Activated CD4-positive, alpha-beta T cell treated with anti-CD3 and anti-CD28 coated beads, Interleukin-2, amount 10 ng/mL, durations not matched to agents 24 days and 14 days (primary cell): ENCODE data around the gene CSNK1G3. TPM values are rescaled to one million over a fixed set of nuclear protein-coding genes. Genes with fewer than 3 reads are reported as not detected.
A peak's percentile ranks its signal among the peaks of the same experiment; 100 is the strongest.

ENCODE experiments used
- DNase-seq: peaks from one replicate; pipeline ENCODE4 v3.0.0; 2022
- H3K27ac Mint-ChIP-seq: one replicate; pipeline ENCODE4 v1.8.0; 2022; ENCODE audit warnings: mild to moderate bottlenecking, mixed read lengths
- H3K27me3 Mint-ChIP-seq: one replicate; pipeline ENCODE4 v1.8.0; 2022; ENCODE audit warnings: mixed read lengths
- H3K36me3 Mint-ChIP-seq: one replicate; pipeline ENCODE4 v1.8.0; 2022; ENCODE audit warnings: low read depth, mild to moderate bottlenecking, mixed read lengths
- H3K4me1 Mint-ChIP-seq: one replicate; pipeline ENCODE4 v1.8.0; 2021; ENCODE audit warnings: mixed read lengths
- H3K4me3 Mint-ChIP-seq: one replicate; pipeline ENCODE4 v1.8.0; 2022; ENCODE audit warnings: mild to moderate bottlenecking, moderate library complexity, mixed read lengths
- H3K9me3 Mint-ChIP-seq: one replicate; pipeline ENCODE4 v1.8.0; 2021; ENCODE audit warnings: mixed read lengths
- intact Hi-C: fragments of 100-400 bp; cut with micrococcal nuclease; formaldehyde crosslinking; loops from one replicate; pipeline ENCODE4 v1.15.1; 2023
- total RNA-seq: library from RNA; stranded (reverse); gene quantifications from 2 replicates; pipeline ENCODE4 v1.2.3, GENCODE V29; 2022

The CSNK1G3 gene
- total RNA-seq, 1 donor from 2014 or later: 36.6 TPM

DNA sequence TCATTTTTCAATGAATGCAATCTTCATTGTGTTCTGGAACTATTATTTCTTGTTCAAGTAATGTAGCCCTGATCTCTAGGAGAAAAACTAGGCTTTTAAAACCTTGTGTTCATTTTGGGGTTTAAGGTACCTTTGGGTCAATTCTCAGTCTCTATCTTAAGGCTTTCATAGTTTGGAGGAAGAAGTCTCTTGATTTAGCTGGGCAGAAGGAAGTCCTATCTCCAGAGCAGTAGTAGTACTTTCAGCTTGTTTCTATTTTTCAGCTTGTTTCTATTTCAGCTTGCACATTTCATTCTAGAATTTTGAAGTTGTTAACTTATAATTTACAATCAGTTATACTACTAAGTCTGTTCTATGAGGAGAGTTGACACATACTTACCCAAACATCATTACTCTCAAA is 15.2 kb downstream of the CSNK1G3 start:
- H3K27me3 Mint-ChIP-seq: no peaks in the 10 kb centered on the region
- no peak for DNase-seq
- no peak overlapping the region for H3K27ac Mint-ChIP-seq
- H3K36me3 Mint-ChIP-seq: peaks cover 4% of the 10 kb centered on the region
- intact Hi-C loops: no loop called here
- H3K4me3 Mint-ChIP-seq: no peak overlapping the region
- no peaks in the 10 kb centered on the region for H3K9me3 Mint-ChIP-seq
- H3K4me1 Mint-ChIP-seq: peaks cover 10% of the 10 kb centered on the region

DNA sequence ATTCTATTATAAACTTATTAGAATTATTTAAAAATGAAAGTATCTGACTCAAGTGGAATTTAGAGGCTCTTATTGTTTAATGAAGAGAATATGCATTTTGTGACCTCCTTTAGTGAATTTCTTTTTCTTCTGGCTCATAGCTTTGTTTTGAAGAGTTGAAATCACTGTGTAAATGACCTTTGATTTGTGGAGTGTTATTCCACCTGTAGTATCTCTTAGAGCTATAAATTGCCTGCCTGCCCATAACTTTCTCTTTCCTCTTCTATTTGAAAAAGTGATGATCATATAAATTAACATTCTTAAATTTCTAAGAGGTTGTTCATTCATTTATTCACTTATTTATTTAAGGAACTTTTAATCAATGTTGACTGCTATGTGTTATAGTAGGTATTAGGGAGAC is 16.1 kb downstream of the CSNK1G3 start:
- H3K36me3 Mint-ChIP-seq: peaks cover 4% of the 10 kb centered on the region
- DNase-seq: no peak
- H3K27ac Mint-ChIP-seq: no peak overlapping the region
- no peak overlapping the region for H3K4me3 Mint-ChIP-seq
- H3K9me3 Mint-ChIP-seq: no peaks in the 10 kb centered on the region
- intact Hi-C loops: no loop called here
- no peaks in the 10 kb centered on the region for H3K27me3 Mint-ChIP-seq
- peaks cover 10% of the 10 kb centered on the region for H3K4me1 Mint-ChIP-seq

DNA sequence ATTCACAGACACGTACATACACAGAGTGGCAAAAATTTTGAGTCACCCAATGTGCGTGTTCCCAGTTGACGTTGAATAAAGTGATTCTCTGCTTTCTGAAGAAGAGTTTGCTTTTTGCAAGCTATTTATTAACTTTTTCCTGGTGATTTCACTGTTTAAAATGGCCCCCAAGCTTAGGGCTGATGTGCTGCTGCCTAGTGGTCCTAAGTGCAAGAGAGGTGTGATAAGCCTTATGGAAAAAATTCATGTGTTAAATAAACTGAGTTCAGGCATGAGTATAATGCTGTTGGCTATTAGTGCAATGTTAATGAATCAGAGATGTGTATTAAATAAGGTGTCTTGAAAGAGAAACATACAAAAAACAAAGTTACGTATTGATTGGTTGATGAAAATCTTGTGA is 16.9 kb downstream of the CSNK1G3 start:
- intact Hi-C loops: no loop called here
- no peaks in the 10 kb centered on the region for H3K27me3 Mint-ChIP-seq
- no peak for DNase-seq
- peaks cover 4% of the 10 kb centered on the region for H3K36me3 Mint-ChIP-seq
- H3K4me3 Mint-ChIP-seq: no peak overlapping the region
- H3K4me1 Mint-ChIP-seq: peaks cover 10% of the 10 kb centered on the region
- no peaks in the 10 kb centered on the region for H3K9me3 Mint-ChIP-seq
- no peak overlapping the region for H3K27ac Mint-ChIP-seq

DNA sequence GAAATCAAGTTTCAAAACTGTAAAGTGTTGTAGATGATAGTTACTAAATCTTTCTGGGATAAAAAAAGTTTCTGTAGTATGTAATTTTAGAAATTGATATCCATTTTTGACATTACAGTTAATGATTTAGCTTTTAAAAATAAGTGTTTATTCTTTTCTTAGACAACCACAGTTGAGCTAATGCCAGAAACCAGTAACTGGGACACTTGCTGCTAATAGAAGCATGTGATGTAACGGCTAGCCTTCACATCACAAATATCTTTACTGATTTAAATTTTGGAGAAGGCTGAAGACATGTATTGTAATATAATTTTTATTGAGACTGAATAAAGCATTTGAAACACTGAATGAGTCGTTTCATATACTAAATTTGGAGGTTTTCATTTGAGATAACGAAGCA is 18.8 kb downstream of the CSNK1G3 start:
- Mint-ChIP-seq H3K4me3 (no peak overlapping the region), H3K4me1 (peaks cover 12% of the 10 kb centered on the region), H3K27ac (no peak overlapping the region), H3K36me3 (peaks cover 3% of the 10 kb centered on the region), H3K27me3 (no peaks in the 10 kb centered on the region), H3K9me3 (no peaks in the 10 kb centered on the region)
- no peak for DNase-seq
- intact Hi-C loops: no loop called here

DNA sequence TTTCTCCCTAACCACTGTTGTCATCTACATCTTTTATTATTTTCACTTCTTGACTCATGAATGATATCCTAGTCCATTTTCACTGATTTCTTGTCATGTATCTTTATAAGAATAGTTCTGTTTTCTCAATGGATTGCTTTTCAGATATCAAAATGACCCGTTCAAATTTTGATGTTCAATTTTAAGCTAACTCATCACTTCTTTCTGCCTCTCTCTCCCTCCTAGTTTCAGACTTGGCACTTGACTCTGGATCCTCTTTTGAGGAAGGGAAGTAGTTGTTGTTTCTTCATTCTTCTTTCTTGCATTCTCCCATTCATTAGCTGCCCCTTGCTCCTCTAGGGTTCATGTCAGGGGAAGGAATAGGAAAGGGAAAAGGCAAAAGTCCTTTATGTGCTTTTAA is 23.7 kb downstream of the CSNK1G3 start:
- Mint-ChIP-seq H3K4me1 (peaks cover 6% of the 10 kb centered on the region), H3K4me3 (no peak overlapping the region), H3K27ac (no peak overlapping the region), H3K9me3 (no peaks in the 10 kb centered on the region), H3K27me3 (no peaks in the 10 kb centered on the region), H3K36me3 (peaks cover 3% of the 10 kb centered on the region)
- no peak for DNase-seq
- intact Hi-C loops: loop anchor here (2.0 kb wide), 1 partner anchor 17 kb away; no protein-coding TSS in a partner anchor

DNA sequence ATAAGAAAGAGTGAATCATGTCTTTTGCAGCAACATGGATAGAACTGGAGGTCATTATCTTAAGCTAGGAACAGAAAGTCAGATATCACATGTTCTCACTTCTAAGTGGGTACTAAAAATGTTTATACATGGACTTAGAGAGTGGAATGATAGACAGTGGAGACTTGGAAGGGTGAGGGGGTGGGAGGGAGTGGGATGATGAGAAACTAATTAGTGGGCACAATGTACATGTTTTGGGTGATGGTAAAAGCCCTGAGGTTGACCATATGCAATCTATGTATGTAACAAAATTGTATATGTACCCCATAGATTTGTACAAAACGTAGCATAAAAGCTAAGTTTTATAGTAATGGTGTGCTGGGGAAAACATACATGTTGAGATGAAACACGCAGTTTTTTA is 25.3 kb downstream of the CSNK1G3 start:
- Mint-ChIP-seq H3K27ac (no peak overlapping the region), H3K36me3 (peaks cover 3% of the 10 kb centered on the region), H3K9me3 (no peaks in the 10 kb centered on the region), H3K4me1 (peaks cover 9% of the 10 kb centered on the region), H3K4me3 (no peak overlapping the region), H3K27me3 (no peaks in the 10 kb centered on the region)
- intact Hi-C loops: loop anchor here (2.0 kb wide), 1 partner anchor 18 kb away; no protein-coding TSS in a partner anchor
- DNase-seq: no peak

DNA sequence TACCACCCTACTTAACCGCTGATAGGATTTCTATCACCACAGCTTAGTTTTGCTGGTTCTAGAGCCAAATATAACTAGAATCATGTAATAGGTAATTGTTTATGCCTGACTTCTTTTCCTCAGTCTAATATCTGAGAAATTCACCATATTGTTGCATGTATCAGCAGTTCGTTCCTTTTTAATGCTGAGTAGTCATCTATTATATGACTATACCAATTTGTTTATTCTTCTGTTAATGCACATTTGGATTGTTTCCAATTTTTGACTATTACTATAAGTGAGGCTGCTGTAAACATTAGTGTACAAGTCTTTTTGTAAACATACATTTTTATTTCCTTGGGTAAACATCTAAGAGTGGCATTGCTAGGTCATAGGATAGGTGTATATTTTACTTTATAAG is 25.9 kb downstream of the CSNK1G3 start:
- no peak for DNase-seq
- Mint-ChIP-seq H3K36me3 (peaks cover 3% of the 10 kb centered on the region), H3K9me3 (no peaks in the 10 kb centered on the region), H3K4me1 (peaks cover 11% of the 10 kb centered on the region), H3K4me3 (no peak overlapping the region), H3K27me3 (no peaks in the 10 kb centered on the region), H3K27ac (no peak overlapping the region)
- intact Hi-C loops: loop anchor here (2.0 kb wide), 1 partner anchor 19 kb away; no protein-coding TSS in a partner anchor

DNA sequence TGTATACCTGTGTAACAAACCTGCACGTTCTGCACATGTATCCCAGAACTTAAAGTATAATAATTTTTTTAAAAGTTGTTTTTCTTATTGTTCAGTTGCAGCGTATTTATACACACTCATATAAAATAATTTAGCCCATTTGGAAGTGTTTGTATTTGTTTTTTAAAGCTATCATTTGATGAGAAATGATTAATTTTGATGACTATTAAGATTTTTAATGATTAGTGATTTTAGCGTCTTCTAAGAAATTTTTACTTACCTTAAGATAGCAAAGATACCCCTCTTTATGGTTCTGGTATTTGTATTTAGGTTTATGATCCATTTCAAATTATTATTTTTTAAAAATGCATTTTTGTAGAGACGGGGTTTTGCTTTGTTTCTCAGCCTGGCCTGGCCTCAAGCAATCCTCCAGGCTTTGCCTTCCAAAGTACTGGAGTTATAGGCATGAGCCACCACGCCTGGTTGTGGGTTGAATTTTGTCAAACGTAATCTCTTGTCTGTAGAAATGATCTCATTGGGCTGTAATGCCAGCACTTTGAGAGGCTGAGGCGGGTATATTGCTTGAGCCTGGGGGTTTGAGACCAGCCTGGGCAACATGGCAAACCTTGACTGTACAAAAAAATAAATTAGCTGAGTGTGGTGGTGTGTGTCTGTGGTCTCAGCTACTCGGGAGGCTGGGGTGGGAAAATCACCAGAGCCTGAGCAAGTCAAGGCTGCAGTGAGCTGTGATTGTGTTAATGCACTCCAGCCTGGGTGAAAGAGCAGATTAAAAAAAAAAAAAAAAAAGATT is 26.9 kb downstream of the CSNK1G3 start:
- DNase-seq: no peak
- Mint-ChIP-seq H3K4me3 (no peak overlapping the region), H3K27ac (no peak overlapping the region), H3K27me3 (no peaks in the 10 kb centered on the region), H3K36me3 (peaks cover 3% of the 10 kb centered on the region), H3K9me3 (no peaks in the 10 kb centered on the region), H3K4me1 (peaks cover 20% of the 10 kb centered on the region)
- intact Hi-C loops: no loop called here

DNA sequence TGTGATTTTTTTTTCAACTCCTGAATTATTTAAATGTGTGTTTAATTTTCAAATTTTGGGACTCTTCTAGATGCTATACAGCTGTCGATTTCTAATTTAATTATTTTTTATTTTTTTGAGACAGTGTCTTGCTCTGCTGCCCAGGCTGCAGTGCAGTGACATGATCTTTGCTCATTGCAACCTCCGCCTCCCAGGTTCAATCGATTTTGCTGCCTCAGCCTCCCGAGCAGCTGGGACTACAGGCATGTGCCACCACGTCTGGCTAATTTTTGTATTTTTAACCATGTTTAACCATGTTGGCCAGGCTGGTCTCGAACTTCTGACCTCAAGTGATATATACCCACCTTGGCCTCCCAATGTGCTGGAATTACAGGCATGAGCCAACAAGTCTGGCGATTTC is 28.6 kb downstream of the CSNK1G3 start:
- H3K4me1 Mint-ChIP-seq: peaks cover 22% of the 10 kb centered on the region
- no peaks in the 10 kb centered on the region for H3K27me3 Mint-ChIP-seq
- H3K4me3 Mint-ChIP-seq: no peak overlapping the region
- intact Hi-C loops: no loop called here
- no peak for DNase-seq
- H3K36me3 Mint-ChIP-seq: peaks cover 5% of the 10 kb centered on the region
- no peak overlapping the region for H3K27ac Mint-ChIP-seq
- H3K9me3 Mint-ChIP-seq: no peaks in the 10 kb centered on the region

DNA sequence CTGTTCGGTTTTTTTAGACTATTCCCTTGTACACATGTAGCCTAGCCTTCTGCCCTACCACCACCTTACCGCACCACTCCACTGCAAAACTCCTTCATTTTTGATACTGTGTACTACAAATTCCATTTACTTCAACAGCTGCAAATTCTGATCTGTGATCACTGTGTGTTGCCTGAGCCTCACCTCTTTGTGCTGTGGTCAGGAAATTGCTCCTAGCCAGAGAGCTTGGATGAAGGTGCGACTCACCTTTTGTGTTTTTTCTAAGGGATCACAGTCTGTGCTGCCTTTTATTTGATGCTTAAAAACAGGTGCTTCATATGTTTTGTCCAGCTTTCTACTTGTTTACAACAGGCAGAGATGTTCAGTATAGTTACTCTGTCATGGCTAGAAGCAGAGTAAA is 31.5 kb downstream of the CSNK1G3 start:
- intact Hi-C loops: no loop called here
- Mint-ChIP-seq H3K9me3 (no peaks in the 10 kb centered on the region), H3K4me3 (no peak overlapping the region), H3K36me3 (peaks cover 3% of the 10 kb centered on the region), H3K27me3 (no peaks in the 10 kb centered on the region), H3K4me1 (peaks cover 26% of the 10 kb centered on the region), H3K27ac (no peak overlapping the region)
- peak; percentile 56 for DNase-seq

DNA sequence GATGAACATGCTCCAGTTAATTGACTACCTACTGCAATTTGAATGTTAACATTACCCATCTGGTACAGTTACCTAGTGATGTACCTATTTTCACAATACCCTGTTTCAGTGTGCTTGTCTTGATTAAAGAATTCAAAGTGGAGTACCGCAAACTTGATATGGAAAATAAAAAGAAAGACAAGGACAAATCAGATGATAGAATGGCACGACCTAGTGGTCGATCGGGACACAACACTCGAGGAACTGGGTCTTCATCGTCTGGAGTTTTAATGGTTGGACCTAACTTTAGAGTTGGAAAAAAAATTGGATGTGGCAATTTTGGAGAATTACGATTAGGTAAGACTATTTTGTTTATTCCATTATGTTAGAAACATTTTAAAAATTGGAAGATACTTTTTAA is 33.5 kb downstream of the CSNK1G3 start:
- H3K4me3 Mint-ChIP-seq: no peak overlapping the region
- peaks cover 12% of the 10 kb centered on the region for H3K36me3 Mint-ChIP-seq
- no peaks in the 10 kb centered on the region for H3K27me3 Mint-ChIP-seq
- no peak overlapping the region for H3K27ac Mint-ChIP-seq
- intact Hi-C loops: loop anchor here (1.0 to 5.0 kb wide), 2 partner anchors 67 to 122 kb away; partner anchors contain the start of gene CEP120
- peaks cover 41% of the 10 kb centered on the region for H3K4me1 Mint-ChIP-seq
- no peaks in the 10 kb centered on the region for H3K9me3 Mint-ChIP-seq
- no peak for DNase-seq

DNA sequence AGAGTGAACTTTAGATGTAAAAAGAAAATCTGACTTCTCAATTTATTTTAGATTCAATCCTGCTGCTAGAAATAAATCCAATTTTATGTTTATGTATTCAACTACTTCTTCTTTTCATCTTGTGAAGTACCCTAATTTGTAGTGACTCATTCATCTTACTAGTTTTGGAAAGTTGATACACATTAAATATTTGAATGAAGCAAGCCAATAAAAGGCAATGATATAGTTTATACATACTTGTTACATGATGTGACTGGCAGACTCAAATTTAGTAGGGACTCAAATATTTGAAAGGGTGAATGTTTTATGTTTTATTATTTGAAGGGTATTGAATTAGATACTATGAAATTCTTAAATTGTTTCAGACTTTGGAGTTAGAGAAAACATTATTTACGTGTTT is 34.7 kb downstream of the CSNK1G3 start:
- H3K36me3 Mint-ChIP-seq: peaks cover 12% of the 10 kb centered on the region
- H3K4me1 Mint-ChIP-seq: peaks cover 38% of the 10 kb centered on the region
- intact Hi-C loops: loop anchor here (5.0 kb wide), 1 partner anchor 66 kb away; no protein-coding TSS in a partner anchor
- DNase-seq: no peak
- H3K9me3 Mint-ChIP-seq: no peaks in the 10 kb centered on the region
- H3K27ac Mint-ChIP-seq: no peak overlapping the region
- no peaks in the 10 kb centered on the region for H3K27me3 Mint-ChIP-seq
- no peak overlapping the region for H3K4me3 Mint-ChIP-seq

DNA sequence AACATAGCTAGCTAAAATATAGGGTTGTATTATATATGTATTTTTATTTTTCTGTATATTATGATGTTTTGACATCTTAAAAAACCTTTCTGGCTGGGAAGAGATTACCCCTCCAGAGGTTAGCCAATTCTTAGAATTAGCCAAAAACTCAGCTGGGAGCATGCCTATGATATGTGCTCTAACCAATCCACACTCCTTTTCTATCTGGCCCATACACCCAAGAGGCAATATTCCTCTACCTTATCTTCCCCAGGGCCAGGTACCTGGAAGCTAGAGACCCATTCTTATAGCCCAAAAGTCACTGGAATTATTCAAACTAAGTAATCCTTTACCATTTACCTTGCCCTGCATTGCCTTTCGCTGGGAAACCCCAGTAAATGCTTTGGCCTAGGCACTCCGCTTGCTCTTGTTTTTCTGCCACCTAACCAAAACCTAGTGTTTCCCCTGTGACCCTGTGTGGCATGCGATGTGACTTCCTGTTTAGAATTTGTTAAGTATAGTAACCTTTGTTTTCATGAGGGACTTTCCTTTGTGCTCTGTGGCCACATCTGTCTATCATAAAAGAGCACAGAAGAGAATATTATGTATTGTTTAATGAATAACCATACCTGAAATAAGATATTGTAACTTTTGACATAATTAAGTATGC is 37.4 kb downstream of the CSNK1G3 start:
- Mint-ChIP-seq H3K4me1 (peaks cover 27% of the 10 kb centered on the region), H3K4me3 (peak overlapping the region; percentile 55), H3K9me3 (no peaks in the 10 kb centered on the region), H3K27me3 (no peaks in the 10 kb centered on the region), H3K36me3 (peaks cover 12% of the 10 kb centered on the region), H3K27ac (peak overlapping the region; percentile 95)
- DNase-seq: peak; percentile 90
- intact Hi-C loops: loop anchor here (1.0 to 5.0 kb wide), 2 partner anchors 37 to 63 kb away; partner anchors contain the start of gene CSNK1G3

DNA sequence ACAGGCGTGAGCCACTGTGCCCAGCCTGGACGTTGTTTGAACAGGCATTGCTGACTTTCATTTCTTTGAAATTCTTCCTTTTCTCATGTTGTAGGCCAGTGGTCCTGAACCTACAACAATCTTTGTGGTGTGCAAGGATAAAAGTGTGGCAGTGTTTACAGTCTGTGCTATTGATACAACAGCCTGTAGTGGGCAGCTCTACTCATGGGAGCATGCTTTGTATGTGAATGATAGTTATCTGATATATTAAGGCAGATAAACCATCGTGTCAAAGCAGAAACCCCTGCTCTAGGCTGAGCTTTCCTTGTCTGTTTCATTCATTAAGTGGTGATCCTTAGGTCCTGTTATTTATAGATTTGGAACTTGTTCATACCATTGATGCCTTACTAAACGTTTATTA is 42.6 kb downstream of the CSNK1G3 start:
- Mint-ChIP-seq H3K36me3 (peaks cover 24% of the 10 kb centered on the region), H3K4me3 (no peak overlapping the region), H3K9me3 (no peaks in the 10 kb centered on the region), H3K27ac (no peak overlapping the region), H3K4me1 (peaks cover 18% of the 10 kb centered on the region), H3K27me3 (no peaks in the 10 kb centered on the region)
- no peak for DNase-seq
- intact Hi-C loops: no loop called here
